Mesenchymal stem cell (in vitro differentiated cells and primary cell): ENCODE measurements around the gene SLIT3.

Experiments
- DNase-seq: peaks from one replicate; pipeline ENCODE4 v3.0.0-alpha.2; 2013
- H2AFZ ChIP-seq: one replicate; pipeline ENCODE4 v1.6.1; 2013; ENCODE audit warnings: low read depth, mild to moderate bottlenecking, control low read depth, inconsistent platforms, low read length, moderate library complexity
- H2AK5ac ChIP-seq: 2 replicates; pipeline ENCODE4 v1.6.1; 2013; ENCODE audit warnings: low read length, moderate library complexity, mild to moderate bottlenecking, inconsistent platforms; ENCODE audit not compliant: severe bottlenecking
- H2BK120ac ChIP-seq: one replicate; pipeline ENCODE4 v1.6.1; 2013; ENCODE audit warnings: low read depth, mild to moderate bottlenecking, inconsistent platforms, low read length, moderate library complexity
- H2BK12ac ChIP-seq, 2 experiments: one replicate each; pipeline ENCODE4 v1.6.1; 2013; ENCODE audit warnings: inconsistent platforms in 2 of 2, low read length in 2 of 2, mild to moderate bottlenecking in 2 of 2, moderate library complexity in 2 of 2, control low read depth in 1 of 2
- H2BK15ac ChIP-seq: one replicate; pipeline ENCODE4 v1.6.1; 2013; ENCODE audit warnings: mild to moderate bottlenecking, low read depth, inconsistent platforms; ENCODE audit not compliant: poor library complexity, severe bottlenecking
- H2BK5ac ChIP-seq: 2 replicates; pipeline ENCODE4 v1.6.1; 2013; ENCODE audit warnings: low read depth, mild to moderate bottlenecking, low read length, control low read depth, inconsistent platforms; ENCODE audit not compliant: poor library complexity, severe bottlenecking
- H3K14ac ChIP-seq, 2 experiments: one replicate each; pipeline ENCODE4 v1.6.1; 2013; ENCODE audit warnings: inconsistent platforms in 2 of 2, low read length in 2 of 2, control low read depth in 1 of 2, mild to moderate bottlenecking in 1 of 2, moderate library complexity in 1 of 2
- H3K18ac ChIP-seq, 2 experiments: one replicate each; pipeline ENCODE4 v1.6.1; 2013; ENCODE audit warnings: inconsistent platforms in 2 of 2, low read length in 2 of 2, control low read depth in 1 of 2, low read depth in 1 of 2, mild to moderate bottlenecking in 1 of 2
- H3K23ac ChIP-seq, 2 experiments: one replicate each; pipeline ENCODE4 v1.6.1; 2013; ENCODE audit warnings: inconsistent platforms in 2 of 2, low read length in 2 of 2, mild to moderate bottlenecking in 2 of 2, moderate library complexity in 2 of 2, control low read depth in 1 of 2
- H3K27ac ChIP-seq: 2 replicates; pipeline ENCODE4 v1.5.1; 2013; ENCODE audit warnings: mild to moderate bottlenecking, moderate library complexity, low read length, control low read depth, inconsistent platforms; ENCODE audit not compliant: poor library complexity, severe bottlenecking
- H3K27me3 ChIP-seq, 2 experiments: 2 replicates each; pipeline versions ENCODE4 v1.6.1 to v1.7.0; 2013; ENCODE audit warnings: low read length in 2 of 2, mild to moderate bottlenecking in 2 of 2, moderate library complexity in 2 of 2, control low read depth in 1 of 2, inconsistent platforms in 1 of 2; ENCODE audit not compliant: control insufficient read depth in 1 of 2, insufficient read depth in 1 of 2
- H3K36me3 ChIP-seq, 2 experiments: 2 replicates each; pipeline versions ENCODE4 v1.6.1 to v1.7.0; 2013; ENCODE audit warnings: low read length in 2 of 2, control low read depth in 1 of 2, inconsistent platforms in 1 of 2, low read depth in 1 of 2, mild to moderate bottlenecking in 1 of 2; ENCODE audit not compliant: insufficient read depth in 2 of 2, control insufficient read depth in 1 of 2
- H3K4ac ChIP-seq, 2 experiments: one replicate each; pipeline ENCODE4 v1.6.1; 2013; ENCODE audit warnings: inconsistent platforms in 2 of 2, low read length in 2 of 2, mild to moderate bottlenecking in 2 of 2, moderate library complexity in 2 of 2, control low read depth in 1 of 2, low read depth in 1 of 2
- H3K4me1 ChIP-seq: 2 replicates; pipeline ENCODE4 v1.6.1; 2013; ENCODE audit warnings: low read depth, low read length, control low read depth; ENCODE audit not compliant: control insufficient read depth, insufficient read depth
- H3K4me2 ChIP-seq: 2 replicates; pipeline ENCODE4 v1.6.1; 2013; ENCODE audit warnings: low read length, mild to moderate bottlenecking, inconsistent platforms; ENCODE audit not compliant: poor library complexity, severe bottlenecking
- H3K4me3 ChIP-seq, 2 experiments: 2 replicates each; pipeline versions ENCODE4 v1.5.1 to v1.7.0; 2013; ENCODE audit warnings: low read length in 2 of 2, mild to moderate bottlenecking in 2 of 2, control low read depth in 1 of 2, low read depth in 1 of 2; ENCODE audit not compliant: insufficient read depth in 1 of 2
- H3K79me1 ChIP-seq: replicated peaks from 2 replicates; pipeline ENCODE4 v1.6.1; 2013; ENCODE audit warnings: mild to moderate bottlenecking, control low read depth, low read length, inconsistent platforms; ENCODE audit not compliant: poor library complexity, severe bottlenecking
- H3K9ac ChIP-seq: 2 replicates; pipeline ENCODE4 v1.7.0; 2013; ENCODE audit warnings: mild to moderate bottlenecking, low read length, moderate library complexity
- H3K9me3 ChIP-seq: 2 replicates; pipeline ENCODE4 v1.7.0; 2013; ENCODE audit warnings: mild to moderate bottlenecking, low read length; ENCODE audit not compliant: control insufficient read depth
- H4K8ac ChIP-seq: one replicate; pipeline ENCODE4 v1.6.1; 2013; ENCODE audit warnings: inconsistent platforms, mild to moderate bottlenecking, low read length, moderate library complexity
- H4K91ac ChIP-seq: one replicate; pipeline ENCODE4 v1.6.1; 2013; ENCODE audit warnings: mild to moderate bottlenecking, low read length, inconsistent platforms
- WGBS: methylation state at CpG from one replicate; pipeline ENCODE4 v1.1.7; 2013; ENCODE audit warnings: mixed read lengths; 5-methylcytosine and 5-hydroxymethylcytosine counted together

SLIT3 gene

DNA sequence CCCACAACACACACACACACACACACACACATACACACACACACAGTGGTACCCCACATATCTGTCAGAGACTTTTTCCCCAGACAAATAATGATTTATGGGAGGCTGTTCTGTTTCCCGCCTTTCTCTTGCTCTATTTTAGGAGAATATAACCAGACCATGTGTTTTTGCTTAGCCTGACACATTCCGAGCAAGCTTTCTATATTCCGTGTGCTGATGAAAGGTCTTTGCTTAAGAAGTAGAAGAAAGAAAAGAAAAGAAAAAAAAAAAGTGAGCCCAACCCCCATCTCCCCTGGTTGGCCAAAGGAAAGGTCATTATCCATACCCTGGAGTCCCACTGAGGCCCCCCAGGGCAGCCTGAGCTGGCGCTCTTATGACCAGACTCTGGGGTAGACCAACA lies 338.6 kb downstream of the SLIT3 start:
- WGBS: 76% methylated on average over 2 of the region's 4 CpGs

DNA sequence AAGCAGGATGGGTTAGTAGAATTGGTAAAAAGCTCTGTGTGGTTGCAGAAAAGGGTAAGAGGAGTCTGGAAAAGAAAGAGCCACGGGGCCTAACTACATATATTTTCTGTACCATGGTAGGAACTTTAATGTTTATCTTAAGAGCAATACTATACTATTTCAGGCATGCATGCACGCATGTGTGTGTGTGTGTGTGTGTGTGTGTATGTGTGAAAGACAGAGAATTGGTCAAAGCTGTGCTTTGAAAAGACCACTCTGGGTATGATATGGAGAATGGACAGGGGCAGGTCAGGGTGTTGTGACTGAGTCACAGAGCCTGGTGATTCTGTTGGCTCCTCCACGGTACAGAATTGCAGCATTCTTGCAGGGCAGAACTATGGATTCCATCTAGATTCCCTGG lies 339.3 kb downstream of the SLIT3 start:
- Histone ChIP-seq H2BK120ac (no peak overlapping the region), H4K91ac (no peak overlapping the region), H3K79me1 (no peaks in the 10 kb centered on the region), H3K23ac (no peak overlapping the region), H3K4me1 (peaks cover 4% of the 10 kb centered on the region), H2BK12ac (no peak overlapping the region), H3K4ac (no peak overlapping the region), H3K4me3 (no peak overlapping the region), H3K27me3 (peaks cover 0 to 8% of the 10 kb centered on the region in 2 experiments), H2AK5ac (no peak overlapping the region), H2BK15ac (no peak overlapping the region), H3K27ac (no peak overlapping the region), H2BK5ac (no peak overlapping the region), H3K36me3 (peaks cover 0 to 24% of the 10 kb centered on the region in 2 experiments), H3K18ac (no peak overlapping the region), H4K8ac (no peak overlapping the region), H3K9ac (no peak overlapping the region), H3K4me2 (no peak overlapping the region), H3K9me3 (no peaks in the 10 kb centered on the region), H2AFZ (no peak overlapping the region), H3K14ac (no peak overlapping the region)
- DNase-seq: no peak
- 79% methylated on average over 2 of the region's 3 CpGs for WGBS

More for the DNA sequence above, 338.6 kb downstream of the SLIT3 start:
- peaks cover 0 to 8% of the 10 kb centered on the region in 2 experiments for H3K27me3 ChIP-seq
- no peaks in the 10 kb centered on the region for H3K9me3 ChIP-seq
- no peak for DNase-seq
- no peak overlapping the region for H2BK12ac ChIP-seq
- no peaks in the 10 kb centered on the region for H3K79me1 ChIP-seq
- peaks cover 4% of the 10 kb centered on the region for H3K4me1 ChIP-seq
- no peak overlapping the region for H2BK15ac ChIP-seq
- no peak overlapping the region for H3K27ac ChIP-seq
- H3K18ac ChIP-seq: no peak overlapping the region
- H3K4me2 ChIP-seq: no peak overlapping the region
- no peak overlapping the region for H2BK120ac ChIP-seq
- H4K8ac ChIP-seq: no peak overlapping the region
- no peak overlapping the region for H4K91ac ChIP-seq
- H3K4me3 ChIP-seq: no peak overlapping the region
- H2BK5ac ChIP-seq: no peak overlapping the region
- peaks cover 0 to 24% of the 10 kb centered on the region in 2 experiments for H3K36me3 ChIP-seq
- no peak overlapping the region for H3K23ac ChIP-seq
- no peak overlapping the region for H2AK5ac ChIP-seq
- H2AFZ ChIP-seq: no peak overlapping the region
- H3K4ac ChIP-seq: no peak overlapping the region
- no peak overlapping the region for H3K9ac ChIP-seq
- no peak overlapping the region for H3K14ac ChIP-seq

DNA sequence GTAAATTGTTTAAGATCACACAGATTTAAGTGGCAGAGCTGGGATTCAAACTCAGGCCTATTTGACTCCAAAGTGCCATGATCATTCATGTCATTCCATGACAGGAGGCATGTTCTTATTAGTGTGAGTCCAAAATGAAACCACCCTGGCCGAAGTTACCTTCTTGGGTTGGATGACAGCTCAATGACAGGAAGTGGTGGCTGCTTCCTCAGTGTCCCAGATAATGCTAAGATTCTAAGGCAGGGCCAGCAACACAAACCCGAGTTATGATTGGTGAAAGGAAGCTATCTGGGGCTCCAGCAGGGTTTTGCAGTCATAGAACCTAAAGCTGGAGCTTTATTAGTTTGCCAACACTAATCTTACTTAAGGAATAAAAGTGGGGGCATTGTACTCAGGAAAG lies 340.4 kb downstream of the SLIT3 start:
- 56% methylated on average over 2 of the region's 2 CpGs for WGBS
- no peak overlapping the region for H2BK5ac ChIP-seq
- H3K79me1 ChIP-seq: no peaks in the 10 kb centered on the region
- no peak overlapping the region for H2BK12ac ChIP-seq
- no peak overlapping the region for H3K23ac ChIP-seq
- H3K27ac ChIP-seq: no peak overlapping the region
- no peak overlapping the region for H2BK15ac ChIP-seq
- peaks cover 0 to under 1% of the 10 kb centered on the region in 2 experiments for H3K27me3 ChIP-seq
- H2AK5ac ChIP-seq: no peak overlapping the region
- H2BK120ac ChIP-seq: no peak overlapping the region
- H3K14ac ChIP-seq: no peak overlapping the region
- H3K4me1 ChIP-seq: peaks cover 4% of the 10 kb centered on the region
- DNase-seq: no peak
- no peak overlapping the region for H3K4ac ChIP-seq
- H3K36me3 ChIP-seq: peaks cover 0 to 19% of the 10 kb centered on the region in 2 experiments
- H3K4me2 ChIP-seq: no peak overlapping the region
- no peak overlapping the region for H4K91ac ChIP-seq
- H3K9ac ChIP-seq: no peak overlapping the region
- no peak overlapping the region for H3K4me3 ChIP-seq
- no peak overlapping the region for H3K18ac ChIP-seq
- H3K9me3 ChIP-seq: no peaks in the 10 kb centered on the region
- no peak overlapping the region for H4K8ac ChIP-seq
- H2AFZ ChIP-seq: no peak overlapping the region

GRCh38 chr5:168953351-168953750 lies 347.6 kb downstream of the SLIT3 start:
- Histone ChIP-seq H2AK5ac (no peak overlapping the region), H3K4me3 (no peak overlapping the region), H3K14ac (no peak overlapping the region), H4K91ac (no peak overlapping the region), H3K27me3 (no peaks in the 10 kb centered on the region), H3K4me1 (no peaks in the 10 kb centered on the region), H3K18ac (no peak overlapping the region), H2BK5ac (no peak overlapping the region), H4K8ac (no peak overlapping the region), H2BK120ac (no peak overlapping the region), H3K27ac (no peak overlapping the region), H2BK15ac (no peak overlapping the region), H3K4me2 (no peak overlapping the region), H3K36me3 (peaks cover 0 to 10% of the 10 kb centered on the region in 2 experiments), H3K23ac (no peak overlapping the region), H3K9ac (no peak overlapping the region), H2BK12ac (no peak overlapping the region), H2AFZ (no peak overlapping the region), H3K9me3 (no peaks in the 10 kb centered on the region), H3K79me1 (no peaks in the 10 kb centered on the region), H3K4ac (no peak overlapping the region)
- DNase-seq: no peak
- 75% methylated on average over 5 of the region's 5 CpGs for WGBS
